Vagina (tissue), 2 donors: ENCODE results near the gene TMIGD3.

Source experiments
- POLR2A ChIP-seq, 2 donors: fragments of 450-650 bp; IDR thresholded peaks; one replicate each; pipeline ENCODE4 v1.6.1; 2017; ENCODE audit warnings: antibody characterized with exemption in 2 of 2, mild to moderate bottlenecking in 2 of 2, moderate library complexity in 2 of 2
- TF ChIP-seq, protein P1 (sequence below), 3 experiments: fragments of 450-650 bp in 2 of 3; fragments of 200-600 bp in 1 of 3; sonication (generic) in 1 of 3; IDR thresholded peaks; one replicate each; pipeline ENCODE4 v1.5.1; 2017 to 2019; ENCODE audit warnings: antibody characterized with exemption in 3 of 3, mild to moderate bottlenecking in 2 of 3, moderate library complexity in 2 of 3

DNA sequence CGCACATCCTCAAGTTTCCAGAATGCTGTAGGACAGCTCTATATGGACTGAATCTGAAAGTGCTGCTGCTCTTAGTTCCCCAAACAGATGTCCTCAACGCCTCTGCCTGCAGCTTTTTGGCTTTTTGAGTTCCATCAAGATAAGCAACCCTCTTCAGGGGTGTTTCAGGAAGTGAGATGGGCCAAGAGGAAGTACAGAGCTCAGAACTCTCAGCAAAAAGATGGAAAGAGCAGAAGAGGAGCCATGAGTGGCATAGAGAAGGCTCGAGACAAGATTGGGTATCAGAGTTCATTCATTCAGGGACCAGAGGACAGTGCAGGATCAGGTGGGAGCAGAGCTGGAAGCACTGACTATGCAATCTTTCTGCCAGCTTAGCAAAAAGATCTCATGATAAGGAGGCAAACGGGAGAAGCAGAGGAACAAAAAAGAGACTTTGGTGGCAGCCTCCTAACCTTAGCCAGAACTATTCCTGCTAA is at the start of gene TMIGD3, which contains the start of gene ADORA3:
- TF ChIP-seq, protein P1, sequence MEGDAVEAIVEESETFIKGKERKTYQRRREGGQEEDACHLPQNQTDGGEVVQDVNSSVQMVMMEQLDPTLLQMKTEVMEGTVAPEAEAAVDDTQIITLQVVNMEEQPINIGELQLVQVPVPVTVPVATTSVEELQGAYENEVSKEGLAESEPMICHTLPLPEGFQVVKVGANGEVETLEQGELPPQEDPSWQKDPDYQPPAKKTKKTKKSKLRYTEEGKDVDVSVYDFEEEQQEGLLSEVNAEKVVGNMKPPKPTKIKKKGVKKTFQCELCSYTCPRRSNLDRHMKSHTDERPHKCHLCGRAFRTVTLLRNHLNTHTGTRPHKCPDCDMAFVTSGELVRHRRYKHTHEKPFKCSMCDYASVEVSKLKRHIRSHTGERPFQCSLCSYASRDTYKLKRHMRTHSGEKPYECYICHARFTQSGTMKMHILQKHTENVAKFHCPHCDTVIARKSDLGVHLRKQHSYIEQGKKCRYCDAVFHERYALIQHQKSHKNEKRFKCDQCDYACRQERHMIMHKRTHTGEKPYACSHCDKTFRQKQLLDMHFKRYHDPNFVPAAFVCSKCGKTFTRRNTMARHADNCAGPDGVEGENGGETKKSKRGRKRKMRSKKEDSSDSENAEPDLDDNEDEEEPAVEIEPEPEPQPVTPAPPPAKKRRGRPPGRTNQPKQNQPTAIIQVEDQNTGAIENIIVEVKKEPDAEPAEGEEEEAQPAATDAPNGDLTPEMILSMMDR (IDR thresholded peaks at IDR 0.05) = no peak
- no peak for TF ChIP-seq POLR2A (IDR thresholded peaks at IDR 0.05)
